Ishikawa (cell line): ENCODE measurements around the gene UTP20.

ENCODE experiments used
- CEBPB ChIP-seq: IDR thresholded peaks from 2 replicates; pipeline ENCODE4 v1.6.1; 2012
- CREB1 ChIP-seq: IDR thresholded peaks from 2 replicates; pipeline ENCODE4 v1.6.1; 2012; ENCODE audit warnings: low read depth
- EGR1 ChIP-seq: IDR thresholded peaks from 2 replicates; pipeline ENCODE4 v1.6.1; 2012
- EP300 ChIP-seq: IDR thresholded peaks from 2 replicates; pipeline ENCODE4 v1.6.1; 2012; ENCODE audit warnings: borderline replicate concordance
- FOXM1 ChIP-seq: IDR thresholded peaks from 2 replicates; pipeline ENCODE4 v1.6.1; 2012; ENCODE audit warnings: low read depth, borderline replicate concordance
- NFIC ChIP-seq: IDR thresholded peaks from 2 replicates; pipeline ENCODE4 v1.6.1; 2012
- RAD21 ChIP-seq: IDR thresholded peaks from 2 replicates; pipeline ENCODE4 v1.6.1; 2012; ENCODE audit warnings: low read depth
- REST ChIP-seq: IDR thresholded peaks from 2 replicates; pipeline ENCODE4 v1.6.1; 2012; ENCODE audit warnings: low read depth, mild to moderate bottlenecking
- TAF1 ChIP-seq: IDR thresholded peaks from 2 replicates; pipeline ENCODE4 v1.6.1; 2012; ENCODE audit warnings: low read depth, mild to moderate bottlenecking
- TCF12 ChIP-seq: IDR thresholded peaks from 2 replicates; pipeline ENCODE4 v1.6.1; 2012; ENCODE audit warnings: low read depth
- TEAD4 ChIP-seq: IDR thresholded peaks from 2 replicates; pipeline ENCODE4 v1.6.1; 2012
- USF1 ChIP-seq: IDR thresholded peaks from 2 replicates; pipeline ENCODE4 v1.6.1; 2012
- YY1 ChIP-seq: IDR thresholded peaks from 2 replicates; pipeline ENCODE4 v1.6.1; 2012; ENCODE audit warnings: low read depth
- ZBTB7A ChIP-seq: IDR thresholded peaks from 2 replicates; pipeline ENCODE4 v1.6.1; 2012; ENCODE audit warnings: low read depth
- TF ChIP-seq, protein P1 (sequence below): IDR thresholded peaks from 2 replicates; pipeline ENCODE4 v1.6.1; 2012

Gene UTP20

GRCh38 chr12:101430456-101430855 is 150.6 kb downstream of the UTP20 start:
- TF ChIP-seq ZBTB7A, result no peak
- no peak for TF ChIP-seq TAF1
- no peak for TF ChIP-seq TEAD4
- no peak for TF ChIP-seq RAD21
- no peak for TF ChIP-seq TCF12
- TF ChIP-seq CREB1, result no peak
- TF ChIP-seq NFIC, result no peak
- TF ChIP-seq EGR1, result no peak
- TF ChIP-seq YY1, result no peak
- no peak for TF ChIP-seq EP300
- no peak for TF ChIP-seq FOXM1
- TF ChIP-seq, protein P1, sequence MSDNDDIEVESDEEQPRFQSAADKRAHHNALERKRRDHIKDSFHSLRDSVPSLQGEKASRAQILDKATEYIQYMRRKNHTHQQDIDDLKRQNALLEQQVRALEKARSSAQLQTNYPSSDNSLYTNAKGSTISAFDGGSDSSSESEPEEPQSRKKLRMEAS, result no peak
- no peak for TF ChIP-seq USF1
- TF ChIP-seq CEBPB, result no peak

- TF ChIP-seq FOXM1 (no peak), EGR1 (no peak), TAF1 (no peak), YY1 (no peak), TCF12 (no peak), TEAD4 (no peak), NFIC (no peak), CEBPB (no peak), EP300 (no peak), REST (no peak), RAD21 (no peak), CREB1 (no peak), USF1 (no peak), ZBTB7A (no peak)
- TF ChIP-seq, protein P1, result no peak
These were observed 156.2 kb downstream of the UTP20 start for GRCh38 chr12:101436136-101436535.
